Smooth muscle cell of the brain vasculature (primary cell): ENCODE data around the gene DYNLT2B.
"Not testable (repeated sequence)": the region's sequence is repeated elsewhere in the genome, so short reads cannot be mapped to it uniquely, and the experiment has no call there.

Experiments used
- DNase-seq: peaks from one replicate; pipeline ENCODE4 v3.0.0-alpha.2; 2012; ENCODE audit warnings: low read depth, low spot score

The DYNLT2B gene

GRCh38 chr3:196317687-196318467, at the start of gene DYNLT2B:
DYNLT2B (minus strand) TSS chr3:196318240; CDS start chr3:196318152, 88 bp downstream.
- DNase-seq: peak; percentile 78

GRCh38 chr3:196365736-196366135, 47.7 kb upstream of the DYNLT2B start:
- DNase-seq: no peak

- no peak for DNase-seq
These were observed 42.5 kb upstream of the DYNLT2B start for GRCh38 chr3:196360586-196360985.

DNA sequence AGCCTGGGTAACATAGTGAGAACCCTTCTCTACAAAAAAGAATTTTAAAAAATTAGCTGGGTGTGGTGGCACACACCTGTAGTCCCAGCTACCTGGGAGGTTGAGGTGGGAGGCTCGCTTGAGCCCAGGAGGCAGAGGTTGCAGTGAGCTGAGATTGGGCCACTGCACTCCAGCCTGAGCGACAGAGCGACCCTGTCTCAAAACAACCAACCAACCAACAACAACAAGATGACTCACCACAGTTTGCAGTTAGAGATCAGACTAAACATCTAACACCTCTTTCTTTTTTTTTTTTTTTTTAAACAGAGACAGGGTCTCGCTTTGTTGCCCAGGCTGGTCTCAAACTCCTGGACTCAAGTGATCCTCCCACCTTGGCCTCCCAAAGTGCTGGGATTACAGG, 40.5 kb upstream of the DYNLT2B start:
- DNase-seq: not testable (repeated sequence)

- no peak for DNase-seq
These were observed 39.9 kb upstream of the DYNLT2B start for GRCh38 chr3:196357905-196358304.

GRCh38 chr3:196356556-196356955, 38.5 kb upstream of the DYNLT2B start:
- DNase-seq: no peak

DNA sequence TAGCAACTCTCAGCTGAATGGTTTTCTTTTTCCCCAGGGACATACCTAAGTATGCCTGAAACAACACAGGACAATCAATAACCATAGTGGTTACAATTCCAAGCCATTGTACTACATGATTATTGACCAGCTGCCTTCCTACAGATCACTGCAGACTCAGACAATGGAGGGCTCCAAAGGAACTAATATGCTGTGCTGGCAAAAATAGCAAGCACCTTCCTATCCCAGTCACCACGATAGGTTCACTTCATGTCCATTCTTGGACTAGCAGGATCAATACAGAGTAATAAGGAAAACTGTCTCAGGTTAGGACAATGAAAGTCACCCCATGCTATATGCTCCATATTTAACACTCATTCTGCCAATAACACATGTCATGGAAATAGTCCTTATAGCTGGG, 37.6 kb upstream of the DYNLT2B start:
- DNase-seq: no peak

DNA sequence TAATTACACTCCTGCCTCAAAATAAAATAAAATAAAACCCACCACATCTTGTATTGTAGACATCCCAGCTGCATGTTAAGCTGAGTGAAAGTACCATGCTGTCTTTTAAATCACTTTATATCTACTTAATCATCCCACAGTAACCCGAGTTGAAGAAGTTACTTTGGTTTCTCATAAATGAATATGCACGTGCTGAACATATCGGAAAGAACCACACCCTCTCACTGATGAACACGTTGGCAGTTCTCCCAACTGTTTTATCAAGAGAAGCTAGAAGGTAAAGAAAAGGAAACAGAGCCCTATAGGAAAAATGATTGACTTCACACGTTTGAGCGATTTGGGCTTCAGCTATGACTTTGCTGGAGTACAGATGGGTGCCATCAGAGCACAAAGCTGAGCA, 36.1 kb upstream of the DYNLT2B start:
- DNase-seq: no peak

DNA sequence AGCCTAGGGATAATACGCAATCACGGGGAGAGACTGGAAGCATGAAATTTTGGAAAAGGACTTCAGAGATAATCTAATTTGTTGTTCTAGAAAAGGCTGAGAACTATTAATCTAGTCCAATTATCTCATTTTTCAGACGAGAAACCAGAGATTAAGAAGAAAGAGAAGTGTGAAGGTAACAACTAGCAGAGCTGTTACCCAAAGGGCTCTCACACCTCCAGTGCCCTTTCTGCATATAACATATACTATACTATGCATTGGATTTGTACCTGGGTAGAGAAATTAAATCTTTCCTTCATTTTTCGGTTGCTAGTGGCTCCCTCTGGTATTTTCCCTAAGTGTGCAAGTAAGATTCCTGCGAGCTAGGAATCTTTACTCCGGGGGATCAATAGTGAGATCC, 33.5 kb upstream of the DYNLT2B start:
- DNase-seq: no peak

GRCh38 chr3:196350067-196350466, 32.0 kb upstream of the DYNLT2B start:
- DNase-seq: no peak

- DNase-seq: no peak
These were observed 30.7 kb upstream of the DYNLT2B start for GRCh38 chr3:196348698-196349097.

- no peak for DNase-seq
These were observed 26.6 kb upstream of the DYNLT2B start for GRCh38 chr3:196344663-196345062.

DNA sequence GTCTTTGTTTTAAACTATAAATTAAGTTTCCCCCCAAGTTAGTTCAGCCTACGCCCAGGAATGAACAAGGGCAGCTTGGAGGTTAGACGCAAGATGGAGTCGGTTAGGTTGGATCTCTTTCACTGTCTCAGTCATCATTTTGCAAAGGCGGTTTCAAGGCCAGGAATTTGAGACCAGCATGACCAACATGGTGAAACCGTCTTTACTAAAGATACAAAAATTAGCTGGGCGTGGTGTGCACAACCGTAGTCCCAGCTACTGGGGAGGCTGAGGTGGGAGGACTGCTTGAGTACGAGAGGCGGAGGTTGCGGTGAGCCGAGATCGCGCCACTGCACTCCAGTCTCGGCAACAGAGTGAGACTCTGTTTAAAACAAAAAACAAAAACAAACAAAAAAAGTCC, 25.9 kb upstream of the DYNLT2B start:
- DNase-seq: not testable (repeated sequence)

DNA sequence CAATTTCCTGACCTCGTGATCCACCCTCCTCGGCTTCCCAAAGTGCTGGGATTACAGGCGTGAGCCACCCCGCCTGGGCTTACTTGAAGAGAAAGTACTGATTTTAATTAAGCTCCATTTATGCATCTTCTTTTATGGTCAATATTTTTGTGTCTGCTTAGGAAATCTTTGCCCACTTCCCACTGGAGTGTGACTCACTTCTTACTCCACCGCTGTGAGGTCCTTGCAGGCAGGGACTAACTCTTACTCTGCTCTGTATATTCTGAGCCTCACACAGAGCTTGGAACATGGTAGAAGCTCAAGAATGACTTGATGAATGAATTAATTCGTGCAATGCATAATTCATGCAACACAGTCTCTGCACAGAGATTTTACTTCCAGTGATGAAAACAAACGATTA, 23.1 kb upstream of the DYNLT2B start:
- peak; percentile 36 for DNase-seq

- no peak for DNase-seq
These were observed 22.4 kb upstream of the DYNLT2B start for GRCh38 chr3:196340466-196340865.

DNA sequence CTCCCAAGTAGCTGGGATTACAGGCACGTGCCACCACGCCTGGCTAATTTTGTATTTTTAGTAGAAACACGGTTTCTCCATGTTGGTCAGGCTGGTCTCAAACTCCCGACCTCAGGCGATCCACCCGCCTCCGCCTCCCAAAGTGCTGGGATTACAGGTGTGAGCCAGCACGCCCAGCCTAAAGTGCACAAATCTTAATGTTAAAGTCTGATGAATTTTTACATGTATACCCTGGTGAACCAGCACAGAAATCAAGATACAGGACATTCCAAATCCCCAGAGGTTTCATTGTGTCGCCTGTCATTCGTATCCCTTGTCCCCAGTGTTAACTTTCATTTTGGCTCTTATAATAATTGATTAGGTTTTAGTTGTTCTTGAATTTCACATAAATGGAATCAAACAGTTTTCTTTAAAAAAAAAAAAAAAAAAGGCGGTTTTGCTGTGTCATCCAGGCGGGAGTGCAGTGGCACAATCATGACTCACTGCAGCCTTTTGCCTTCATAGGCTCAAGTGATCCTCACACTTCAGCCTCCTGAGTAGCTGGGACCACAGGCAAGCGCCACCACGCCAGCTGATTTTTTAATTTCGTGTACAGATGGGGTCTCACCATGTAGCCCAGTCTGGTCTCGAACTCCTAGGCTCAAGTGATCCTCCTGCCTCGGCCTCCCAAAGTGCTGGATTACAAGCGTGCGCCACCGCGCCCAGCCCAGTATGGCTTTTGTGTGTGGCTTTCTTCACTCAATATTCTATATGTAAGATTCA, 21.6 kb upstream of the DYNLT2B start:
- peak; percentile 3 for DNase-seq

DNA sequence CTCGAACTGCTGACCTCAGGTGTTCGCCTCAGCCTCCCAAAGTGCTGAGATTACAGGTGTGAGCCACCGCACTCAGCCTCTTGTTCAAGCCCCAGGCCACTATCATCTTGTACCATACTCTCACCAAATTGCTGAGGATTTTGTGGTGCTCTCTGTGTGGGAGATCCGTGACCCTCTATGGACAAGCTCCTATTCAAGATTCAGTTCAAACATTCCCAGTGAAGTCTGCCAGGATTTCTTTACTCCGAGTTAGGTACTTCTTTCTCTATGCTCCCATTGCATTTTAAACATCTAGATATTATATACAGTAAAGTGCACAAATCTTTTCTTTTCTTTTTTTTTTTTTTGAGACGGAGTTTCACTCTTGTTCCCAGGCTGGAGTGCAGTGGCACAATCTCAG, 21.0 kb upstream of the DYNLT2B start:
- no peak for DNase-seq

GRCh38 chr3:196336319-196337145, 18.5 kb upstream of the DYNLT2B start:
- no peak for DNase-seq

DNA sequence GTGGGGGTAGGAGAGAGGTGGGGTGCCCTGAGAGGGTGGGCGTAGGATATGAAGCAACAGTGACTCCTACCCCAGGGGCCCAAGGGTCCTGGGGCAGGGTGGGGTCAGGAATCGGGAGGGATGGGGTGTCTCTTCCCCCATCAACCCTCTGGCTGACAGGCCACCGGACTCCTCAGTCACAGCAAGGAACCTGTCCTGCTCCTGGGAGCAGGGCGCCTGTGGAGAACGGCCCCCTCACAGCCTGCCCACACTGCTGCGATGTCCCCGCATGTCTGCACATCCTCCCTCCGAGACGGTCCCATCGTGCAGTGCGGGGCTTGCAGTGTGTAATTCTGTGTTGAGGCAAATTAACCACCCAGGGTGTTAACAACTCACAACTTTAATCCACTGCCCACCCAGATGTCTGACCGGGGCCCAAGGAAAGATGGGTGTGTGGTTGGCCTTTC, 17.5 kb upstream of the DYNLT2B start:
- DNase-seq: no peak

DNA sequence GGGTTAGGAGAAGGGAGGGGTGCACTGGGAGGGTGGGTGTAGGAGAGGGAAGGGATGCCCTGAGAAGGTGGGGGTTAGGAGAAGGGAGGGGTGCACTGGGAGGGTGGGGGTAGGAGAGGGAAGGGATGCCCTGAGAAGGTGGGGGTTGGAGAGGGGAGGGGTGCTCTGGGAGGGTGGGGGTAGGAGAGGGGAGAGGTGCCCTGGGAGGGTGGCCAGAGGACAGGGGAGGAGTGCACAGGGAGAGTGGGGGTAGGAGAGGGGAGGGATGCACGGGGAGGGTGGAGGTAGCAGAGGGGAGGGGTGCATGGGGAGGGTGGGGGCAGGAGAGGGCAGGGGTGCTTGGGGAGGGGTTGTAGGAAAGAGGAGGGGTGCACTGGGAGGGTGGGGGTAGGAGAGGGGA, 16.9 kb upstream of the DYNLT2B start:
- DNase-seq: no peak

GRCh38 chr3:196332168-196332567, 14.1 kb upstream of the DYNLT2B start:
- DNase-seq: no peak

DNA sequence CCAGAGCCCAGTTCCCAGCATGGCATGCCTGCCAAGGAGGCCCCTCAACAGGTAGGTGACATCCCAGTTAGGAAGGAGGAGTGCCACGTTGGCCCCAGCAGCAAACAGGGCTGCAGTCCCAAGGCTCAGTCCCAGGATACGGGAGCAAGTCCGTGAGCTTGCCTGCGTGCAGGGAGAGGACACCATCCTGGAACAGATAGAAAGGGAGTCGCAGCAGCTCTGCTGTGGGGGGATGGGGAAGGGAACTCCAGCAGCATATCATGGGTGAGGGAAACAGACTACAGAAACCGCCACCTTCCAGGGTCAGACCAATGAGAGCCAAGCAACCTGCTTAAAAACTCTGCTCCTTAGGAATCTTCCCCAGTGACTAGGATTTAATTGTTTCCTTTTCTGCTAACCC, 9.4 kb upstream of the DYNLT2B start:
- no peak for DNase-seq
